Calu3 (cell line): ENCODE results near the gene NDUFA5. TPM values are rescaled to one million over a fixed set of nuclear protein-coding genes. Genes with fewer than 3 reads are reported as not detected.

Experiments
- BruUV-seq: library from RNA; stranded (reverse); fragments of 400-500 nt; replicated peaks from 2 replicates; lab custom pipeline; 2021; lab: Mats Ljungman, UMichigan
- CTCF ChIA-PET: fragments of 300-600 bp; sonication (Branson Sonifier 250); formaldehyde crosslinking; loops from one replicate; lab custom pipeline; 2022; ENCODE audit warnings: antibody characterized with exemption; lab: Charles Lee
- DNase-seq: peaks from one replicate; pipeline ENCODE4 v3.0.0; 2022
- H3K27ac Mint-ChIP-seq: one replicate; pipeline ENCODE4 v1.8.0; 2022; ENCODE audit warnings: mixed read lengths; ENCODE audit not compliant: unreplicated experiment
- H3K27me3 Mint-ChIP-seq: one replicate; pipeline ENCODE4 v1.8.0; 2022; ENCODE audit warnings: mixed read lengths; ENCODE audit not compliant: unreplicated experiment
- H3K36me3 Mint-ChIP-seq: one replicate; pipeline ENCODE4 v1.8.0; 2022; ENCODE audit warnings: mild to moderate bottlenecking, moderate library complexity, mixed read lengths; ENCODE audit not compliant: insufficient read depth, unreplicated experiment
- H3K4me1 Mint-ChIP-seq: one replicate; pipeline ENCODE4 v1.8.0; 2022; ENCODE audit warnings: mild to moderate bottlenecking, low read depth, mixed read lengths; ENCODE audit not compliant: unreplicated experiment
- H3K4me3 Mint-ChIP-seq: one replicate; pipeline ENCODE4 v1.8.0; 2022; ENCODE audit warnings: mild to moderate bottlenecking, low read depth, moderate library complexity, mixed read lengths; ENCODE audit not compliant: unreplicated experiment
- H3K9me3 Mint-ChIP-seq: one replicate; pipeline ENCODE4 v1.8.0; 2022; ENCODE audit warnings: low read depth, mixed read lengths; ENCODE audit not compliant: unreplicated experiment
- CTCF ChIP-seq: fragments of 200-600 bp; IDR thresholded peaks from one replicate; pipeline ENCODE4 v1.8.0; 2022; ENCODE audit warnings: antibody characterized with exemption; ENCODE audit not compliant: unreplicated experiment
- intact Hi-C: fragments of 100-400 bp; cut with micrococcal nuclease; formaldehyde crosslinking; loops from one replicate; pipeline ENCODE4 v1.10.0; 2022; ENCODE audit not compliant: unreplicated experiment
- total RNA-seq: library from RNA; stranded (reverse); gene quantifications from 2 replicates; pipeline ENCODE4 v1.2.3, GENCODE V29; 2022

Gene NDUFA5
- total RNA-seq, 1 experiment from 2014 or later, result 75.1 TPM

GRCh38 chr7:123579416-123579815 is 21.8 kb upstream of the NDUFA5 start:
- intact Hi-C loops, result no loop called here
- no peaks in the 10 kb centered on the region for H3K9me3 Mint-ChIP-seq

GRCh38 chr7:123573896-123574467 is 16.4 kb upstream of the NDUFA5 start:
- H3K4me3 Mint-ChIP-seq, result no peak overlapping the region
- TF ChIP-seq CTCF, result no peak
- CTCF ChIA-PET, result interaction anchor here (1.2 kb wide), 1 partner anchor 10 kb away, joined by 3 read pairs; no protein-coding TSS in a partner anchor
- intact Hi-C loops, result no loop called here
- DNase-seq, result no peak
- no TSS peak for BruUV-seq
- H3K4me1 Mint-ChIP-seq, result no peaks in the 10 kb centered on the region
- no peaks in the 10 kb centered on the region for H3K27me3 Mint-ChIP-seq
- no peak overlapping the region for H3K27ac Mint-ChIP-seq
- no peaks in the 10 kb centered on the region for H3K36me3 Mint-ChIP-seq
- H3K9me3 Mint-ChIP-seq, result no peaks in the 10 kb centered on the region

More at GRCh38 chr7:123579416-123579815, 21.8 kb upstream of the NDUFA5 start:
- TF ChIP-seq CTCF, result no peak
- no peak for DNase-seq
- CTCF ChIA-PET, result no interaction called here
- H3K36me3 Mint-ChIP-seq, result no peaks in the 10 kb centered on the region
- BruUV-seq, result no TSS peak
- H3K27me3 Mint-ChIP-seq, result no peaks in the 10 kb centered on the region
- no peak overlapping the region for H3K27ac Mint-ChIP-seq
- no peak overlapping the region for H3K4me3 Mint-ChIP-seq
- H3K4me1 Mint-ChIP-seq, result peaks cover 8% of the 10 kb centered on the region

GRCh38 chr7:123573341-123573740 is 15.7 kb upstream of the NDUFA5 start:
- H3K27ac Mint-ChIP-seq, result no peak overlapping the region
- DNase-seq, result no peak
- CTCF ChIA-PET, result interaction anchor here (1.2 kb wide), 1 partner anchor 10 kb away, joined by 3 read pairs; no protein-coding TSS in a partner anchor
- H3K9me3 Mint-ChIP-seq, result no peaks in the 10 kb centered on the region
- no peaks in the 10 kb centered on the region for H3K27me3 Mint-ChIP-seq
- intact Hi-C loops, result no loop called here
- H3K4me1 Mint-ChIP-seq, result no peaks in the 10 kb centered on the region
- no peak for TF ChIP-seq CTCF
- H3K4me3 Mint-ChIP-seq, result no peak overlapping the region
- no peaks in the 10 kb centered on the region for H3K36me3 Mint-ChIP-seq
- no TSS peak for BruUV-seq

GRCh38 chr7:123571684-123572083 is 14.1 kb upstream of the NDUFA5 start:
- intact Hi-C loops, result no loop called here
- no TSS peak for BruUV-seq
- CTCF ChIA-PET, result no interaction called here
- Mint-ChIP-seq H3K27me3 (no peaks in the 10 kb centered on the region), H3K4me1 (no peaks in the 10 kb centered on the region), H3K36me3 (no peaks in the 10 kb centered on the region), H3K27ac (no peak overlapping the region), H3K4me3 (no peak overlapping the region), H3K9me3 (no peaks in the 10 kb centered on the region)
- no peak for TF ChIP-seq CTCF
- peak; percentile 5 for DNase-seq
